Raji (cell line): Measurements from ENCODE around the gene APEX2.

Experiments
- POLR2A ChIP-seq: IDR thresholded peaks from 2 replicates; pipeline ENCODE4 v1.6.1; 2011; ENCODE audit warnings: low read depth, low read length, control low read depth; ENCODE audit not compliant: insufficient read depth

The APEX2 gene

DNA sequence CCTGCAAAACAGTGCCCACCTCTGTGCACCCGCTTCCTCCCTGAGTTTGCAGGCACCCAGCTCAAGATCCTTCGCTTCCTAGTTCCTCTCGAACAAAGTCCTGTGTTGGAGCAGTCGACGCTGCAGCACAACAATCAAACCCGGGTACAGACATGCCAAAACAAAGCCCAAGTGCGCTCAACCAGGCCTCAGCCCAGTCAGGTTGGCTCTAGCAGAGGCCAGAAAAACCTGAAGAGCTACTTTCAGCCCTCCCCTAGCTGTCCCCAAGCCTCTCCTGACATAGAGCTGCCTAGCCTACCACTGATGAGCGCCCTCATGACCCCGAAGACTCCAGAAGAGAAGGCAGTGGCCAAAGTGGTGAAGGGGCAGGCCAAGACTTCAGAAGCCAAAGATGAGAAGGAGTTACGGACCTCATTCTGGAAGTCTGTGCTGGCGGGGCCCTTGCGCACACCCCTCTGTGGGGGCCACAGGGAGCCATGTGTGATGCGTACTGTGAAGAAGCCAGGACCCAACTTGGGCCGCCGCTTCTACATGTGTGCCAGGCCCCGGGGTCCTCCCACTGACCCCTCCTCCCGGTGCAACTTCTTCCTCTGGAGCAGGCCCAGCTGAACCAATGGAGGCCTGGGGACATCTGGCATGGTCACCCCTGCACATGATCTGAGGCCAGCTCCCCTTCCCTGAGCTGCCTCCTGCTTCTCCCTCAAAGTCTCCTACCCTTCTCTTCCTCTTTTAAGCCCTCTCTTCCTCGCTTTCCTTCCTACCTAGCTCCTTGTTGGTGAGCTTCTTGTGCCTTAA lies 6.9 kb downstream of the APEX2 start:
- TF ChIP-seq POLR2A: no peak

DNA sequence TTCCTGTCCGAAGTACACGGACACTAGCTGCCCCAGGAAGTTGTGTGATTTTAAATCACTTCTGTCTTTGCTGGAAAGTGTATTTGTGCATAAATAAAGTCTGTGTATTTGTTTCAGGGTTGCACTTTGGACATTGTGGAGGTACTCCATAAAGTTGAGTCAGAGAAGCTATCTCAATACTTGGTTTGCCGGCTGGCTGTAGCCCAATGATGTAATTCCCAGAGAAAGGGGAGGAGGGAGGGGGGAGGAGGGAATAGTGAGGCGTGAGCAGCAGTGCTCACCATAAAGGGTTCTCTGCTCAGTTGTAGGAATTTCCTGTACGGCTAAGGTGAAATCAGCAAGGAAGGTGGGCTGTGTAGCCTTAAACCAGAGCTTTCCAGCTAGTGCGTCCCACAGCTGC lies 7.5 kb downstream of the APEX2 start:
- TF ChIP-seq POLR2A: no peak

DNA sequence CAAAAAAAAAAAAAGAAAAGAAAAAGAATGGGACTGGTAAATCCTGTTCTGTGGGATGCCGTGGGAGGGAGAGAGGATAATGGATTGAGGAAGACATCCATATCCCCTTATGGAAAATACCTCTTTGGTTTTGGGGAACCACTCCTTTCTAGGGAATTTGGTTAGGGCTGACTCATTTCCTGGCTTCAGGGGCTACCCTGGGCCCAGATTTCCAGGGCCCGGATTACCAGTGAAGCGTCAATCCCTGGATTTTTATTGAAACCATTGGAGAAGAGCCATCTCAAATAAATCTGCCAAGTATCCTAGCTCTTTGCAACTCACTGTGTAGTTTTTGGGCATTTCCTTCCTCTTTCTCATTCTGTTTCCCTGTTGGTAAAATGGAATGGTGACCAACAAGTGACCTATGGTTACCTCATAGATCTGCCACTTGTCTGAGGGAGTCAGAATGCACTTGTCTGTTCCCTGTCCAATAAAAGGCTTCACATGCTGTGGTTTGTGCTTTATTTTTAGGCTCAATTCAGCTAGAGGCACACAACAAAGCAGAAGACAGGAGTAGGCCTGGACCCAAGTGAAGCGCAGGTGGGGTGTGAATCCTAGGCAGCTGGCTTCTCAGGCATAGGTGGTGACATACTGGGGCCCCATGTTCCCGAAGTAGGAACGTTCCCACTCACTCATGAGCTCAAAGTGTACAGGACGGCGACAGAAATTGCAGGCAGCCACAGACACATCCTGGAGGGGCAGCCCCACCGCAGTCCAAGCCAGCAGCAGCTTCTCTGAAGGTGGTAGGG lies 8.6 kb downstream of the APEX2 start:
- TF ChIP-seq POLR2A: no peak

DNA sequence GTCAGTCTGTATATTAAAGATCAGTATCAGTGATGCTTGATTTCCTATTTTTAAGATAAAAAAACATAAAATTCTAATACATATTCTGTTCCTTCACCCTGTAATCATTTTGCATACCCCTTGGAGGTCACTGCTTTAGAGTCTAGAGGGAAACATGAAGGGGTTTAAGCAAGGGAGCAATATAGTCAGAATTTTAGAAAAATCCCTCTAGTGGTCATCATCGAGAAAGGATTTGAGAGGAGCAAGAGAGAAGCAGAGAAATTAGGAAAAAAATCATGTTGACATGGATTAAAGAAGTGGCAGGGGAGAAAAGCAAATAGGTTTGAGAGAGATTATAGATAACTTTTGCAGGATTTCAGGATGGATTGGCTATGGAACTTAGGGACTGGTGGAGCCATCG lies 11.1 kb downstream of the APEX2 start:
- TF ChIP-seq POLR2A: no peak

DNA sequence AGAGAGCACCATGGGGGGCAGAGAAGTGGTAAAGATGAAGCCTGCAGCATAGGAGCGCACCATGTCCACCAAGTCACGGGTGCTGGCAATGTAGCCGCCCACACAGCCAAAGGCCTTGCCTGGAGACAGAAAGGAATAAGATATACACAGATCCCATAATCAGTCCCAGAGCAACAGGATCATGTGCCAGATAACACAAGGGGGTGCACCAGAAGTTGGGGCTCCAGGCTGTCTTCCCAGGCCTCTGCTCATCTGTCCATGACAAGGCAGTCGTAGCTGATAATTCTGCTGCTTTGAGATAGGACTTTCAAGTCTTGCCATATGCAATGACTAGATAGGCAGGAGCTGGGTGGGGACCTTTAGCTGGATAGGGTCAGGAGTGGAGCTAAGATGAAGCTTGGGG lies 14.7 kb downstream of the APEX2 start:
- TF ChIP-seq POLR2A: no peak

DNA sequence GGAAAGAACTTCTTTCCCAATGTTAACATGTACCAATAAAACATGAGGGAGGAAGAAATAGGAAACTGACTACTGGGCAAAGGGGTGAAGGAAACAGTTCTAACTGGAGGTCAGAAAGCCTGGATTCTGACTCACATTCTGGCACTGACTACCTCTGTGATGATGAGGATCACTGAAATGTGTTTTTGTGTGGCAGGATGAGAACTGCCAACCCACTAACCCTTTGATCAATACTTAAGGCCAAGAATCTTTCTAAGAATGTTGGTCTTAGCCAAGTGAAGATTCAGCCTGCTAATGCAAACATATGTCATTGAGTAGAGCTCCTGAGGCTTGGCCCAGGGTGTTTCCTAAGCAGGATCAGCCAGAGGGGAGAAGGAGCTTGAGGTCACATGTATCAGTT lies 26.0 kb downstream of the APEX2 start:
- TF ChIP-seq POLR2A: no peak

DNA sequence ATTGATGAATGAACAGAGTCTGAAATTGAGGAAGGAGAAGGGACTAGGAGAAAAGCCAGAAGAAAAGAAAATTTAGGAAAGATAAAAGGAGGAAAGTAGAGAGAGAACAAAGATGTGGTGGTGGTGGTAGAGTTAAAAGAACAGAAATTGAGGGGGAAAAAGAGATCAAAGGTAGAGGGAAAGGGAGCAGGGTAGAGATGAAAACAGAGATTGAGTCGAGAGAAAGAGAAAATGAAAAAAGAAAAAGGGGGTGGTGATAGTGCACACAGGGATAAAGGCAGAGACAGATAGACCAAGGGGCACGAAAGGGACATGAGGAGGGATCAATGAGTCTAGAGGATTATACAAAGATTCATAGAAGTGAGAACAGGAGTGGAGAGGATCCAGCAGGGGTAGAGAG lies 26.7 kb downstream of the APEX2 start:
- TF ChIP-seq POLR2A: no peak

DNA sequence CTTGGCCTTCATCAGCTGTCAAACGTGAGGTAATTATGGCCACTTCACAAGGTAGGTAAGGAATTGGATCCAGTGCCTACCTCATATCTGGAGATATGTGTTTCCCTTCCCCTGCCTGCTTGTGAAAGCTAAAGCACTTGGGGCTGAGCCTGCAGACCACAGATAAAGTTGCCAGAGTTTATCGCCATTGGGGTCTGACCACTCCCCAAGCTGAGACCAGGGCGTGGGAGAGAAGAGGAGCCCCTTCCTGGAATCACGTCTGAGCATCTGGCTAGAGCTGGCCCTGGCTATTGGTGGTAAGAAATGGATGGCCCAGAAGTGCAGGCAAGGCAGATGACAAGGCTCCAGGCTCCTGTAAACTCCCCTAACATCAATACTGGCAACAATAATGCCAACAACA lies 27.9 kb downstream of the APEX2 start:
- no peak for TF ChIP-seq POLR2A

DNA sequence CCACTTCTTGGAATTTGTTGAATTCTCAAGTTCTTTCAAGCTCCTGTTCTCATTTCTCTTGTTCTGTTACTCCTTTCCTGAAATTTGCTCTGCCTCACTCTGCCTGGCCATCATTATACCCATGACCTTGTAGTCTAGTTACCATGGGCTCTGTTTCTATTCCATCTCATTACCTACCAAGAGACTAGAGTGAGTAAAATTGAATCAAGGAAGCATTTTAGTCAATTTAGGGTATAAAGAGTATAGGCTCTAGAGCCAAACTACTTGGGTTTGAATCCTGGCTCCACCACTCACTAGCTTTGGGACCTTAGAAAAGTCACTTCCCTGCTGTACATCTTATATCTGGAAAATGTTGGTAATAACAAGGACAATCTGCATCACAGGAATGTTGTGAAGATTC lies 28.4 kb downstream of the APEX2 start:
- TF ChIP-seq POLR2A: no peak

DNA sequence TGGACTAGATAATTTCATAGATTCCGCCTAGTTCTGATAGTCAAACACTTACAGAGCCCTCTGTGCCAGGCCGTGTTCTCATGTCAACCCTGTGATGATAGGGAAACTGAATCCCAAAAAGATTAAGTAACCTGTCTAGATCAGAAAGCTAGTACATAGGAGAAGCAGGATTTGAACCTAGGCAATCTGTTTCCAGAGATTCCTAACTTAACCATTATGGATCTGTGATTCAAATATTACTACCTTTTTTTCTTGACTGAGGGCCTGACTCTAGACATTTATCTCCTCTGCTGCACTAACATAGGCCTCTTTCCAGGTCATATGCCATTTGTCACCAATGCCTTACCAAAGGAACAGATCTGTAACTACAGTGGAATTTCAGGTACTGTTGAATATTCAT lies 29.1 kb downstream of the APEX2 start:
- TF ChIP-seq POLR2A: no peak

DNA sequence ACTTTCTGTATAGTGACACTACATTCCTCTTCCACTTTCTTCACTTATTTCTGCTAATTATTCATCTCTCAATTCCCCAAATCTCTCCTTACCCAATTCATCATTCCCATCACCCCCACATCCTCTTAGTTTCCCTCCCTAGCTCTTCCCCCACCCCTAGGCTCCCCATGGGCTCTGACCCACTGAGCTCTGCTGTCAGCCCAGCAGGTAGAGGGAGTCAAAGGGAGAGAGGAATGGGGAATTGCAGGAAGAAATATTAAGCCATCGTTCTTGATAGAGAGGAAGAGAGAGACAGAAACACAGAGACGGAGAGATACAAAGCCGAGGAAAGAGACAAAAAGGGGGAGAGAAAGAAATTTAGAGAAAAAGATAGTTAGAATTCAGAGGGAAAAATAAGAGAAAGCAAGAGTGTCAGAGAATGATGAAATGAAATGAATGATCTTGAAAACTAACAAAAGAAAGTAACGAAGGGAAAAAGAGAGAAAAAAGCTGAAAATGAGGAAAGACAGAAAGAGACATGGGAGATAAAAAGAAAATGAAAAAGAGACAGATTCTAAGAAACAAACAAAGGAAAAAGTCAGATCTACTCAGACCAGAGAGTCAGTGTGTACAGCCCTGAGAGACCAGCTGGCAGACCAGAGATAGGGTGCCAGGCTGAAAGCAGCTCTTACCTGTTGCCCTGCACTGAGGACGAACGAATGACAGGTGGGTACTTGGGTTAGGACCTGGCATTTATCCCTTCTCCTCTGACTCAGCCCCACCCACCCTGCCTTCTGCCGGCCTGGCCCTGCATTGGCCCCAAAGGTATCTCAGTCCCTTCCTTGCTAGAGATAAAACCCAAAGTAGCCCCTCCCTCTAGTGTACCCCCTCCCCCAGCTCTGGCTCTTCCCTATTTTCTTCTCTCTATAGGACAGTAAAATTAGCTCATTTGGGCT lies 30.4 kb downstream of the APEX2 start, which contains the start of gene ALAS2:
Gene ALAS2, minus strand, starts transcription at position 707 of the 935 bp plus-strand sequence. CDS start 4,977 bp downstream, outside the sequence.
- TF ChIP-seq POLR2A: no peak

DNA sequence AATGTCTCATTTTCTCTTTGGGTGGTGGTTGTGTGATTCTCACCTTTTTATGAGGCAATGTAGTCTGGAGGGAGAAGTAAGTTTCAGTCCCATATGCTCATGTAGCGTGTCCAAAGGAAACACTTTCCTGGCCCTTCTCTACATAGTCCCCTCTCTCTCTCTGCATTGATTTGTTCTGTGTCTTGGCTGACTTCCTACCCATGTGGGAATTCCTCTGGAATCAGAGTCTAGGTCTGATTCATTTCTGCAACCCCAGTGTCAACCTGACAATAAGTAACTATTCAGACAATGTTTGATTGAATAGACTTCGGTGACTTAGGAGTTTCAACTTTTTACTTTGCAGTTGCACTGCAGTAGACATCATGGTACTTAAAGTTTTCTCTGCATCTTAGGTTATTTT lies 33.3 kb downstream of the APEX2 start:
- no peak for TF ChIP-seq POLR2A

DNA sequence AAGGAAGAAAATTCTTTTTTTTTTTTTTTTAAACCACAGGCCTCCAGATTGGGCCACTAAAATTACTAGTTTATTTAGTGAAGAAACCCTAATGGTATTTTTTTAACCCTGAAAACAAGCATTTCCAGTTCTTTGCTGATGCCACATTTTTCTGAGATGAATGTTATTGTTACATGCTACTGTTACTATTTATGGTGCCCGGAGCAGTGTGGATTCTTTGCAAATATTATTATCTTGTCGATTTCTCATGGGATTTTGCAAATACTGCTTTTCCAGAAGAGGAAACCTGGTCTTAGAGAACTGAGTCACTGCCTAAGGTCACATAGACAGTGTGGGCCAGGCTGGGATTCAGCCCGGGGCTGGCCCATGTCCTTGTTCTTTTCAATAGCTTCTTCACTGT lies 39.3 kb downstream of the APEX2 start:
- no peak for TF ChIP-seq POLR2A

DNA sequence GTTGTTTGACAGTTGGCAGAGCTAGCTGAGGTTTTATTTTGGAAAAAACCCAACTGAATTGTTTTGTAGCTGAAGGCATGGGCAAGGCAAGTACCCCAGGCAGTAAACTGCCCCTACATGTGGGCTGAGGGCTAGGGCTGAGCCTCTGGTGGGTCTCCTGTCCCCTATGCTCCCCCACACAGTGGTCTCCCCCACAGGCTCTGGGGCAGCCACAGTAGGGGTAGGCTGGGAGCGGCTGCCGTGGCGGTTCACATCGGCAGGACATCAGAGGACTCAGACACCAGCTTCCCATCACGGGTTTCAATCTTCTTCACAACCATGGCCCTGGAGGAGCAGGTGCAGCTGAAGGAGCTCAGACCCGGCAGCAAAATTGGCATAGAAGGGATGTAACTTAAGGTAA lies 41.4 kb downstream of the APEX2 start:
- no peak for TF ChIP-seq POLR2A

DNA sequence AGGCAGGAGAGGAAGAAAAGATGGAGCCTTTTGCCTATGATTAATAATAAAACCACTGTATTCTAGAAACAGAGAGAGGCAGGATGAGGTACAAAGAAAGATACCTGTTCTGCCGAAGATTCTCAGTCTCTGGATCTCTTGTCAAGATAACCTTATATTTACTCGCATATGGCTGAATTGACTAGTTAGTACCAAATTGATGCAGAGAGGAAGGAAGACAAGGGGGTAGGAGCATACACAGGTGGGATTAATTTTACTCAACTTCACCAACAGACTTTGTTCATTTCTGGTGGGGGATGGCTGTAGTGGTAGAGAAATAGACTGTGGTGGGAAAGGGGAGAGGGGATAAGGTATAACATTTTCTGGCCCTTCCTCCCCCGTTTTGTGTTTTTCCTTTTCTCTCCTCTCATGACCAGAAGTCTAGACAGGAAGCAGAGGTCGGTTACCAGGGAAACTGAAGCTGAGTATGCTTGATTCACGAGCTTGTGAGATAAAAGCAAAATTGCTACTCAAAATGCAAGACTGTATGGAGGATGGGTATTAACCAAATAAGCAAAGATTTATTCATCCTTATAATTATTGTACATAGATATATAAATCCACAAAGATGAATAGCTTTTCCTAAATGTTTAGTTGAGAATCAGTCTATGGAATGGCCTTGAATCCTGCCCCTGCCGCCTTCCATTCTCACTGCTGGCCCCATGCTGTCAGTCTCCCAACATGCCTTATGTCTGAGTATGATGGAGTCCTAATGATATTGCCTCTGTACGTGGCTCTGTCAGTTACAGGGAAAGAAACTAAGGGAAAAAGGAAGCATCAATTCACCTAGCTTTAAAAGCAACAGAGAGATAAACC lies 56.9 kb downstream of the APEX2 start:
- TF ChIP-seq POLR2A: no peak

DNA sequence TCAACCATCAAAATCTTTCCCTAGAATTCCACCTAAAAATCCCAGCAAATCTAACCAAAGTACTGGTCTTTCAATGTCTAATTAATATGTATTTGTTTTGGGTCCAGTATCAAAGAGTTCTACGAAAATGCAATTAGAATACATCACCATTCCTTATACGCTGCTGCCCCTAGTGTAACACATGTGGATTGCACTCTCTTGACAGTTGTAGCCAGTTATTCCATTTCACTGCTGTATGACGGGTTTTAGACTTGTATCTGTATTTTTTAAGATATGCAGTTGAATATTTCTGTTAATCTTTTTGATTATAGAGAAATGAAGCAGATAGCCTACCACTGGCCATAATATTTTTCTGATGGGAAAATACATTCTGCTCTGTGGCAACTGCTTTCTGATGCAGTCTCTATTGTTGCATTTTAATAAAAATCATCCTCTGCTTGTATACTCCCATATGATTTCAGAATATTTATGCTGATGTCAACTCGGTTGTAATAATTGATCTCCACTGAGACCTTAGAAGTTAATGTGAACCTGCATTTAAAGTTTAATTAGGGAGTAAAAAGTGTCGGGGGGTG lies 57.6 kb downstream of the APEX2 start:
- TF ChIP-seq POLR2A: no peak
